Fibroblast of peridontal ligament (primary cell): ENCODE results near the gene NELL1.

Experiments used
- DNase-seq: peaks from one replicate; pipeline ENCODE4 v3.0.0-alpha.2; 2010; ENCODE audit errors: extremely low read depth

The NELL1 gene

DNA sequence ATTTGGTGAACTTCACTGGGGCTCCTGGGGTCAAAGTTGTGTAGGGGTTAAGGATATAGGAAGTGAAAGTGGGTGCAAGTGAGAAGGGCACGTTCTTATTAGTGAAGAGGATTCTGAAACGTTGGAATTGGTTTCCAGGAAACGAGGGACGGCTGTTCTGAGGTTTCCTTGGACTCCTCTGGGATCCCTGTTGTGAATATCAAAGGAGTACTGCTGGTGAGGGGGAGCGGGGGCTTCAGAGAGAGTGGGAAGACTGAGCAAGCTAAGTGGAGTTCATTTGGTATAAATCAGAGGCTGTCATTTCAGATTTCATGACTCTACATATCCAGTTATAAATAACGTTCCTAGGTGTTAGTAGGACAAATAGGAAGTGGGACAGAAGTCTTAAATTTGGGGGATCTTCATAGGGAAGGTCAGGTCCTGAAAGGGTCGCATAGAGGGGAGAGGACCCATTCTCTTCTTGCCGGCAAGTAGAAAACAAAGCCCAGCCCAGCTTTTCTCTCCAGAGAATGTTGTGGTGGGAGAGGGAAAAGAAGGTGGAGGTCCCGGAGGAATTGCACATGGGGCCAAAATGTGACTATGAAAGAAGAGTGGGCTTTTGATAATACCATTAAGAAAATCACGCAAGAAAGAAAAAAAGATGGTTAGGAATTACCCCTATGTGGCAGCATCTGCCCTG, 1.1 kb upstream of the NELL1 start:
- DNase-seq = no peak

DNA sequence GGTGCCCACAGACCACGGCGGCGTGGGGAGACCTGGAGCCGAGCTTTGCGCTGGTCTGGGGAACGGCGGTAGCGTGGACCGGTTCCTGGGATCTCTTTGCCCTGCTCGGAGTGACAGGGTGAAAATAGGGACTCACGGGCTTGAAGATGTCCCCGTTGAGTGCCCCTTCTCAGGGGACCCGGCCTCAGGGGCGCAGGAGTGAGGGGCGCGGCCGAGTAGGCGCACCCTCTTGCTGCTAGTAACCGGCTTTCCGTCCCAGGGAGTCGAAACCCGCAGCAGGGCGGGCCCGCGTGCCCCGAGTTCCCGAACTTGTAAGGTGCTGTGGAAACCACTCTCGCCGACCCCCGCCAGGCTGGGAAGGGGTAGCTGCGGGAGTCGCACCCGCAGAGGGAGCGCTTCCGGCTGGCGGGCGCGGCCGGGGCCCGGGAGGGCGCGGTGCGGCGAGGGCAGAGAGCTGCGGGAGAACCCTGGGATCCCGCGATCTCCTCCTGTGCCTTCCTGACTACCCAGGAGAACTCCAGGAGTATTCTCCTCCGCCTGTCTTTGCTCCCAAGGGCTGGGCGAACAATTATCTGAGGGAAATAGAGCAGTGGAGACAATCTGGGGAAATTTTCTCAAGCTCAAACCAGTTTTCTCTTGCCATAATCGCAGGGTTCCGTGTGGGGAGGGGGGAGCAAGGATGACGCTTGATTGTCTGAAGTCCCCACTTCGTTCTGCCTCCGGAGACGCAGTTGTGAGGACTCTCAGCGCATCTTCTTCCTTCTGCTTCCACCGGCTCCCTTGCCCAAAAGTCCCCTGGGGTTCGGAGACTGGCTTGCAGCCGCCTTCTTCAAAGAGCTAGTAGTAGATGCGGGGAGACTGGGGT, 666 bp downstream of the NELL1 start:
- no peak for DNase-seq

DNA sequence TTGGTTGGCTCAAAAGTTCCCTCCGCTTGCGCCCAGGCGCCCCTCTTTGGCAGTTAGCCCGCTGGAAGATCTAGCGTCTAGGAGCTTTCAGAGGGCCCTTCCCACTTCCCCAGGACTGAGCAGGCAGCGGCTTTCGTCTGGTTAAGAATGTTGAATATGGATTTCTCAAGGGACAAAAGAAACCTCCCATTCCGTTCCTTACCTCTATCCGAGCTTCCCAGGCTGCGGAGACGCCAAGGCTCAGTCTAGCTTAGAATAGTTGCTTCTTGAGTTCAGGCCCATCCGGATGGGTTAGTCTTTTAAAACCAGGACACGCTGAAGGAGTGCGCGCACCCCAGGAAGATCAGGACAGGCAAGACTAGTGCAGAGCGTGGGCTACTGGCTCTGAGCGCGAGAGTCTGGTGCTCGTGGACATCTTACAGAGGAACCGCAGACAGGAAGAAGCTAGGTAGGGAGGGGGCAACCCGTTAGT, 1.6 kb downstream of the NELL1 start:
- no peak for DNase-seq

DNA sequence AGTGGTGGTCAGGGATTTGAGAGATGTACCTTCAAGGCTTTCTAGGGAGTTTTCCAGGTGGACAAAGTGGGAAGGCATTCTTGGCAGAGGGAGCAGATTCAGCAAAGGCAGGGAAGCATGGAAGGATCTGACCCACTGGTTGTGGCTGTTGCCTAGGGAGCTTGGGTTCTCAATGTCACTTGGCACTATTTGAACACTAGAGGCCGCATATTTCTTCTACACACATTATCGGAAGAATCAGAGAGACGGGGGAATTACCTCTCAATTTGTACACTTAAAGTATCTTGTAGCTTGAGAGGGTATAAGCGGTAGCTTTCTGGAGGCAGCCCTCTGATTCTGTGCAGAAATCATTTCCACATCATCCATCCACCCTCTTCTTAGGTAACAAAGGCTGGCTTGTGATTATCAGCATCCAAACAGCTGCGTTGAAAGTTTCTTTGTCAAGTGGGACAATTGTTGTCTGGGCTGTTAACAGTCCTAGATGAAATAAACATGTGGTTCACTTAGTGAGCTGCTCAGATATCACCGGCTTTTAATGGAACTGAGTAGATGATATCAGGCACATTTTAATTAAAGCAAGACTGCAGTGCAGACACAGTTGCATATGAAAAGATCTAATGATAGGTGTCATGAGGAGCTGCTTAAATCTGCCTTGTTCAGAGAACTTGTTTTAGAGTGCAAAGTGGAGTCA, 2.6 kb downstream of the NELL1 start:
- no peak for DNase-seq

DNA sequence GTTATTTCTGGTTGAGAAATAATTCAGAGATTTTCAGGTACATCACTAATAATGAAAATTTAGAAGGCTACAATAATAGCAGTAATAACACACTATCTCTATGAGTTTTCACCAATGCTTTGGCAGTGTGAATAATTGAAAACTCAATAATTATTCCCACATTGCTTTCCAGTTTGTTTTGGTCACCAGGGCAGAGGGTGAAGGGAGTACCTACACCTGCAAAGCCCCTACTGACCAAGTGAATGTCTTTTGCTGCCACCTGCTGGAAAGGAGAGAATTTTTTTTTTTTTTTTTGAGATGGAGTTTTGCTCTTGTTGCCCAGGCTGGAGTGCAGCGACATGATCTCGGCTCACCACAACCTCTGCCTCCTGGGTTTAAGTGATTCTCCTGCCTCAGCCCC, 3.2 kb downstream of the NELL1 start:
- DNase-seq = no peak

DNA sequence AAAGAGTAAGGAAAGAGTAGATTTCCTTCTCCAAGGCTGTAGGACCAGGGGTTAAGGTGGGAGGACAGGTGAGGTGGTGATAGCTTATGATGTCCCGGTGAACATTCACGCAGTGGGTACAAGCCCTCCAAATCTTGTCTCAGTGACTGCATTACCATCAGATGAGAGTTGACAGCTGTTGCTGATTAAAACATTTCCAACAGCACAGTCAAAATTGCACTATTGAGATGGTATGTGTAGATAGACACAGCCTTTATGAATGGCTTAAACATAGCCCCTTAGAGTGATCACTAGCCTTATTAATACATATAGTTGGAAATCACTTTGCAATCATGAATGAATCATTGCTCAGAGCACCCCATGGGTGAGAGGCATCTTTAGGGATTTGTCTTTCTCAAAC, 7.3 kb downstream of the NELL1 start:
- DNase-seq = no peak

DNA sequence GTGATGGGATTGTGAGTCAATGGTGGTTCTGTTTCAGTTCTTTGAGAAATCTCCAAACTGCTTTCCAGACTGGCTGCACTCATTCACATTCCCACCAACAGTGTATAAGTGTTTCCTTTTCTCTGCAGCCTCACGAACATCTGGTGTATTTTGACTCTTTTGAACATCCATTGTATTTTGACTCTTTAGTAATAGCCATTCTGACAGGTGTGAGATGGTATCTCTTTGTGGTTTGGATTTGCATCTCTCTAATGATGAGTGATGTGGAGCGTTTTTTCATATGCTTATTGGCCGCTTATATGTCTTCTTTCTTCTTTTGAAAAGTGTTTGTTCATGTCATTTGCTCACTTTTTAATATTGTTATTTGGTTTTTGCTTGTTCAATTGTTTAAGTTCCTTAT, 19.4 kb downstream of the NELL1 start:
- no peak for DNase-seq

DNA sequence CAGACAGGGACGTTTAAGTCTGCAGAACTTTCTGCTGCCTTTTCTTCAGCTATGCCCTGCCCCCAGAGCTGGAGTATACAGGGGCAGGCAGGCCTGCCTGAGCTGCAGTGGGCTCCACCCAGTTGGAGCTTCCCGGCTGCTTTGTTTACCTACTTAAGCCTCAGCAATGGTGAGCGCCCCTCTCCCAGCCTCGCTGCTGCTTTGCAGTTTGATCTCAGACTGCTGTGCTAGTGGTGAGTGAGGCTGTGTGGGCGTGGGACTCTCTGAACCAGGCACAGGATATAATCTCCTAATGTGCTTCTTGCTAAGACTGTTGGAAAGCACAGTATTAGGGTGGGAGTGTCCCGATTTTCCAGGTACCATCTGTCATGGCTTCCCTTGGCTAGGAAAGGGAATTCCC, 38.5 kb downstream of the NELL1 start:
- no peak for DNase-seq

DNA sequence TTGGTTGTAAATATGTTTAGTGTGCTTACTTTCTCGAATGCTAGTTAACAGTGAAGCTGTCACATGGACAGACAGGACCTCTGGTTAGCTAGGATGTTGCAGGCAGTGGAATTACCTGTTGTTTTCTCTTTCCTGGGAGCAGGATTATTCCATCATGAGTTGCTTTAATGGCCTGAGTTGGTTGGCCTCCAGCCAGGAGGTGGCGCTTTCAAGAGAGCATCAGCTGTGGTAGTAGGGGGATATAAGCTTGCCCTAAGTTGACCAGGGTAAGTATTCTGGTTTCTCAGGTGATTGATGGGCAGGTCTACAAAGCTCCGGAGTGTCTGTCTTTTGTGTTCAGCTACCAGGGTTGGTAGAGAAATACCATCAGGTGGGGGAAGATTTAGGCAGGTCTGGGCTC, 43.5 kb downstream of the NELL1 start:
- no peak for DNase-seq

DNA sequence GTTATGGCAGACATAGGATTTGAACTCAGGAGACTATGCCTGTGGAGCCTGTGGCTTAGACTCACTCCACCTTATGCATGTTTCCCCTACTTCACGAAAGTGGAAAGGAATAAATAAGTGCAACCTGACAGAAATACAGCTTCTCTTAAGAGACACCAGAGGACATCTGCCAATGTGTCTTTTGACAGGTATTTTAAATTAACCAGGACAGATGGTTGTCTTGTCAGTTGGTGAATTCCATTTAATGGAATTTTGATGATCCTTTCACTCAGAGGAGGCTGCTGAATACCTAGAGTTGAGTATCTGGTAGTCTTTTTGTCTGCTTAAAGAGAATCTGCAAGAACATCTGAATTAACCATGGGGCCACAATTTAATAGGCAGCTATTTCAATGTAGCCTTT, 46.1 kb downstream of the NELL1 start:
- no peak for DNase-seq

DNA sequence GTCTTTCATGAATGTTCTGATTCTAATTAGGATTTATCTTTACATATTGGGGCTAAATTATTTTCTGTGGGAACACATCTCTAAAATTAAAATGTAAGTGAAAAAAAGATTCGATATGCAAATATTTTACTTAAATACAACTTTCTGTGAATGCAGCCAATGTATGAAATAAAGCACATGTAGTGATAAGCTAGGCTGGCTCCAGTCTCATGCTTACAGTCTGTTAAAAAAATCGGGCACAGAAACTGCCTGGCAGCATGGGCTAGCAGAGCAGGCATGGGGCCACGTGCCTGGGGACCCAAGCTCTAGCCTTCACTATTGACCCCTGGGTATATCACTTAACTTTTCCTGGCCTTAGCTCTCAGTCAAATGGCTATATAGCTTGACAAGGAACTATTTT, 46.5 kb downstream of the NELL1 start:
- DNase-seq = no peak

DNA sequence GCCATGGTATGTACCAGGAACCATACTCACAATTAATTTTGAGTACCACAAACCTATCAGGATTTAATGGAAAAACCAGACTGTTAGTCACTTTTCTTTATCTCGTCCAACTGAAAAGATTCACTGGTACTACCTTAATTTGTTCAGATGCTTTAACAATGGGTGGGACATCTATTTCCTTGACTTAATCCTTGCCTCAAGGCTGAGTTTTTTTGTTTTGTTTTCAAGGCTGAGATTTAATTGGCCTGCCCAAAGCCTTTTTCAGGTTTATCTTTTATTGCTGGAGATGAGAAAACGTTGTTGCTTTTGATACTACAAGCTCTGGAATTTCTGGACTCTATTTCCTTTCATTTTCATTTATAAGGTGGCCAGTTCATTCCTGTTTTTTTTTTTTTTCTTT, 50.4 kb downstream of the NELL1 start:
- DNase-seq = no peak

DNA sequence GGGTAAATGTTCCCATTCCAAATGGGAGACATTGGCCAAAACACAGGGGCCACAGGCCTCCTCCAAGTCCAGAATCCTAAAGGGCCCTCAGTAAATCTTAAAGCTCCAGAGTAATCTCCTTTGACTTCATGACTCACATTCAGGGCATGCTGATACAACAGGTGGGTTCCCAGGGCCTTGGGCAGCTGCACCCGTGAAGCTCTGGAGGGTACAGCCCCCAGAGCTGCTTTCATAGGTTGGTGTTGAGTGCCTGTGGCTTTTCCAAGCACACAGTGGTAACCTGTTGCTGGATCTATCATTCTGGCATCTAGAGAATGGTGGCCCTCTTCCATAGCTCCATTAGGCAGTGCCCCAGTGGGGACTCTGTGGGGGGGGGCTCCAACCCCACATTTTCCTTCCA, 54.0 kb downstream of the NELL1 start:
- no peak for DNase-seq

DNA sequence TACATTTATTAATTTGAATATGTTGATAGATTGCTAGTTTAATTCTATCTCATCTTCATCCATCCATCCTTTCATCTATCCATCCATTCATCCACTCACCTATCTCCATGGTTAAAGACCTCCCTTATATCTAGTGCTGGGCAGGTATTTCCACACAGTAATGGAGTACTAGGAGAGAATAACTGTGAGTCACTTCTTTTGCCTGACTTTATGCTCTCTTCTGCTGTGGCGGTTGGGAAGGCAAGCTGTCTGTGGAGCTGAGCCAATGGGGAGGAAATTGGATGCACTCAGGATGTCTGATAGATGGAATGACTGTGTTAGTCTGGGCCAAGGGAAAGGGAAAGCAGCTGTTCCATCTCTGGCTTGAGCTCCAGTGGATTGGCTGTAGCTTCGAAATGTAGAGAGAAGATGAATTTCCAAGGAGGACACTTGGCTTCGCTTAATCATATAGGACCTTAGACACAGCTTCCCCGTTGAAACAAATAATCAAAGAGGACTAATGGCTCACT, 60.3 kb downstream of the NELL1 start:
- DNase-seq = no peak

DNA sequence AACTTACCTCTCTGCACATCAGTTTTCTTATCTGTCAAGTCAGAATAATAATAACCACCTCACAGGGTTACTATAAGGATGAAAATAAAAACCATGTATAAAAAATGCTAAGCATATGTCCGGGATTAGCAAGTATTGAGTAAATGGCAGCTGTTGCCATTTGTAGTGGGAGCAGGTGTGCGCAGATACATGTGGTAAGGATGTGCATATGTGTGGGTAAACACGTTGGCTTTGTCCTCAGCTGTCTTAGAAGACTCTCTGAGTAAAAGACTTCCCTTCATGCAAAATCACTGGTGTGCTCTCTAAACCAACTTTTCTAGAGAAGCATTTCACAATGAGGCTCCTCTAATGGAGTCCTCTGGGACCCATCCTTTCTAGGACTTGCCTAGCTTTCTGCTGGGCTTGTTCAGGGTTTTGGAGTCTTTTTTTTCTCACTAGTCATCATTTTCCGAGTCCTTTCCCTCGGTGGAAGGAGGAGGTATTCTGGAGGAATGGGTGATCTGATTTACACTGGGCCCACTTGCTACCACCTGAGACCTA, 62.4 kb downstream of the NELL1 start:
- no peak for DNase-seq

DNA sequence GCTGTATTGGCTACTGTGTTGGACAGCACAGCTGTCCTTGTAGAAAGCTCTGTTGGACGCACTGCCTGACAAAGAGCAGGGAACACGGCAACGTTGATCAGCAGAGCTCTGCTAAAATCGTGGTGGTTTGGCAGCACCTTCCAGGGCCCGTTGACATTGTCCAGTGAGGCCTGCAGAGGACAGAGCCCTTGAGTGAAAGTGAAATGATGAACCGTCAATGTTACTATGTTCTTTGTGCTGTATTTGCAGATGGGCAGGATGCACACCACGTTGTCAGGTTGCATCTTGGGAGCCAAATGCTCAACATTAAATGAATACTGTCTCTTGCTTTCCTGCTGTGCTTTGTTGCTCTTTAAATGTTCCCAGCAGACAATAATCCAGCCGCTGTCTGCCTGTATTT, 69.7 kb downstream of the NELL1 start:
- DNase-seq = no peak

DNA sequence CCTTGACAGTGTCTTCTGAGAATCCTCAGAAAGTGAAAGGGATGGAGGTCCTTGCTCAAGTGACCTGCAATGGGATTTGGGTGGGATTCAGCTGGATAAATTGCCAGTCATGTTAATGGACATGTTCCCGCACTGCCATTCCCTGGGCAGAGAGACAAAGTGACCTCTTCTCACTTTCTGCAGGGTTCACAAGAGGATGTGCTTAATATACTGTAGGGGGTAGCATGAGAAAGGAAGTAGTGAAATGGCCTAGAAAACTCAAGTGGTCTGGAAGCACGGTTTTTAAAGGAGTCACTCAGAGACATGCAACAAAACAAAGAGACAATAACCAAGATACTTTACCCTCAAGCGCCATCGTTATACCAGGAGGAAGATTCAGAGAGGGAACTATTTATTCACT, 70.2 kb downstream of the NELL1 start:
- DNase-seq = no peak

DNA sequence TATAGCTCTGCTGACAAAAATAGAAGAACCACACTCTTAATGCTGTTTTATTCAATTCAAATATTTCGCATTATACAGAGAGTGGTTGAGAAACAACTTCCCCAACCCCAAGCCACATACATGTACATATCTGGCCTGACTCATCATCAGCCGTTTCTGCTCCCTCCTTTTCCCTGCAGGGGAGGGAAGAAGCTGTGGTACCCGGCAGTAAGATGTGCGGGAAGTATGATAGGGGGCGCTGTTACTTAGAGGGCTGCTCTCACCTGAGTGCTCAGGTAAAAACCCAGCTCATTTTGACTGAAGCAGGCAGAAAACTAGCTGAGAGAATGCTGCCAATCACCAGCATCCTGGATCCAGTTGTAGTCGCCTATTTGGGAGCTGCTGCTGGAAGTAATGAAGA, 85.5 kb downstream of the NELL1 start:
- DNase-seq = no peak

DNA sequence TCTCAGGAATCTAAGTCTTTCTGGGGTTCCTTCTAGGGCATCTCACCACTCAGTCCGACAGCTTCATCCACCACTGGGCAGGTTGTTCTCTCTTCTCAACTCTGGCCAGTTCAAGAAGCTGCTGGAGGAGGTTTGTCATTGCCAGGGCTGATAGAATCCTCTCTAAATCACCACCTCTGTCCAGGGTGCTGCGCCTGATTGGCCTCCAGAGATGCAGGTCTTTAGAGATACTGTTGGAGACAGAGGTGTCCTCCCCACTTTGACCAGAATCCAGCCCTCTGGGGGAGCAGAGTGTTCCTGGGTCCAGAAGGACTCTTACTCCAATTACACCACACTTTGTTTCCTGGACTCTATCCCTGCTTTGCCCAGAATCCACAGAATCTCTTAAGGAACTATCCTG, 90.2 kb downstream of the NELL1 start:
- DNase-seq = no peak

DNA sequence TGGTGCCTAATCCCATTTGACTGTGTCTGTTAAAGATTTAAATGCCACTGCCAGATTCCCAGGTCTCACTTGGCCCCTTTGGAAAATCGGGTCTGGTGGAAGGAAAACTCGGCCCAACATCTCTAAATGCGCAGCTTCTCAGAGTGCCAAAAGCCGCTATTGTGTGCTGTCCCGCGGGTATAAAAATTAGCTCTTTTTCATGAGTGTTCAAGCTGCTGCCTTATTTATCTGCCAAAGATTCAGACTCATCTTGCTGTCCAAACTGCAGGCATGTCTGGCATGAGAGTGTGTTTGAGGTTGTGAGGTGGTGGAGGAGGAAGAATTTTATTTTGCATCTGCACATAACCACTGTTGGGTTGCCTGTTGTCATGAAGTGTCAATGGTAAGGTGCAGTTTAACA, 91.4 kb downstream of the NELL1 start:
- no peak for DNase-seq

DNA sequence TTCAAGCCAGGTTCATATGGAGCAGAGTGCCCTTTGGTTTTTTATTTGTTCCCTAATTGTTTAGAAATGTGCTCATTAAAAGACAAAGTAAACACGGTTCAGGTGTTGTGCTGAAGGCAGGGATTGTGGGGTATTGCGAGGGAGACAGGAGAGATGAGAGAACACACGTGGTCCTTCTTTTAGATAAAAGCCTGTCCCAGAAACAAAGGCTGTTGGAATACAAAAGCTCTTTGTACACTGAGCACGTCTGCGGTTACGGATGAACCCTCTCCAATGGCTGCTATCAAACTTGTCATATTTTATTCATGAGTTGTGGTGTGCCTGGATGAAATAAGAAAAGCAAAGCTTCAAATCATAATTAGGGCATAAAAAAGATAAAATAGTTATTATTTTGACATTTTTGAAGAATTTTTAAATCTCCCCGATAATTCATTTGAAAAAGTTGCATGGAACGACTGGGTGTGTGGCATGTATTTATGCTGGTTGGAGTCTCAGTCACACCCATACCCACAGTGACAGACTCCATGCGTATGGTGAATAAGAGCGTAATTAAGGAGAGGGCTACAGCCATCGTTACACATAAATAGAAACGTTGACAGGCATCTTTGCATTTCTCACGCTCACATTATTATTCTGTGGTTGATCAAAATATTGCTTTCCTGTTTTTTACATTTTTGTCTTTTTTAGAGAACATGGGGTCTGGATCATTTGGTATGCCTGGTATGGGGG, 92.9 kb downstream of the NELL1 start:
- no peak for DNase-seq

DNA sequence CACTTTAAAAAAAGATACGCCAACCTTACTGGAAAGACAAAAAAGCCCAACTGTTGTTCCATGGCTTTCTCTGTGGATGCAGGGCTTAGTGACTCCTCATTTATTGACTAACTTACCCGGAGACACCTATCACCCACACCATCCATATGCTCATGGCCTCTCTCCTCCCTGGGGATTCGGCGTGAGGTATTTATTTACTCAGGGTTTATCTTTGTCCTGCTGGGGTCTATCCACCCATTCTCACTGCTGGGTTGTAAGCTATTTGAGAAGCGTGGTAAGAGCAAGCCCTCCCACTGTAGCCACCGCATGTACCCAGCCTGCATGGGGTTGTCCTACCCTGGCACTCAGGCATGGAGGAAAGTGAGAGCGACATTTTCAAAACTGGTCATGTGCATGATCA, 93.6 kb downstream of the NELL1 start:
- no peak for DNase-seq
